Measurements from ENCODE around the gene DUOXA1.
"Not testable (repeated sequence)": the region's sequence is repeated elsewhere in the genome, so short reads cannot be mapped to it uniquely, and the experiment has no call there.

The DUOXA1 gene

GRCh38 chr15:45073602-45074001 lies 56.1 kb downstream of the DUOXA1 start:
- H3K4me3 ChIP-seq (ENCODE audit: low read depth, low read length); DNase-seq (ENCODE audit: low read depth): not testable (repeated sequence)

GRCh38 chr15:45069942-45070360 lies 59.7 kb downstream of the DUOXA1 start:
- not testable (repeated sequence) for H3K4me3 ChIP-seq (ENCODE audit: low read depth, low read length); DNase-seq (ENCODE audit: low read depth)
